A673 (cell line): Measurements from ENCODE around the gene CLCN2. TPM values are rescaled to one million over a fixed set of nuclear protein-coding genes. Genes with fewer than 3 reads are reported as not detected.

ENCODE experiments used
- Bru-seq: library from RNA; stranded (reverse); fragments of 400-500 nt; gene quantifications from one replicate; lab custom pipeline; 2021; lab: Mats Ljungman, UMichigan
- BruChase-seq, 2 experiments: library from RNA; stranded (reverse); fragments of 400-500 nt; gene quantifications; one replicate each; lab custom pipeline; 2021; lab: Mats Ljungman, UMichigan
- BruUV-seq: library from RNA; stranded (reverse); fragments of 400-500 nt; replicated peaks from 2 replicates; lab custom pipeline; 2021; lab: Mats Ljungman, UMichigan
- CTCF ChIA-PET: fragments of 300-600 bp; sonication (Branson Sonifier 250); formaldehyde crosslinking; loops from one replicate; lab custom pipeline; 2022; ENCODE audit warnings: antibody characterized with exemption; lab: Charles Lee
- POLR2A ChIA-PET: fragments of 300-600 bp; sonication (Branson Sonifier 250); formaldehyde crosslinking; loops from one replicate; lab custom pipeline; 2022; ENCODE audit warnings: antibody characterized with exemption; ENCODE audit not compliant: low non-redundant PET; lab: Charles Lee
- DNase-seq: peaks from one replicate; pipeline ENCODE4 v3.0.0-alpha.2; 2015; ENCODE audit warnings: low spot score
- H3K27ac ChIP-seq: fragments of 200-600 bp; sonication (generic); 2 replicates; pipeline ENCODE4 v1.5.1; 2016; ENCODE audit warnings: mixed run types, low read depth, mild to moderate bottlenecking, mixed read lengths, antibody characterized with exemption, low read length; ENCODE audit not compliant: poor library complexity, severe bottlenecking
- H3K27me3 ChIP-seq: fragments of 200-600 bp; sonication (generic); replicated peaks from 2 replicates; pipeline ENCODE4 v1.6.1; 2017; ENCODE audit warnings: mixed run types, low read depth, mild to moderate bottlenecking, mixed read lengths, antibody characterized with exemption, low read length; ENCODE audit not compliant: insufficient read depth, poor library complexity
- H3K36me3 ChIP-seq: fragments of 200-600 bp; sonication (generic); 2 replicates; pipeline ENCODE4 v1.6.1; 2016; ENCODE audit warnings: mixed run types, mild to moderate bottlenecking, mixed read lengths, antibody characterized with exemption, low read length; ENCODE audit not compliant: insufficient read depth, poor library complexity, severe bottlenecking
- H3K4me1 ChIP-seq: fragments of 200-600 bp; sonication (generic); 2 replicates; pipeline ENCODE4 v1.6.1; 2017; ENCODE audit warnings: mixed run types, mild to moderate bottlenecking, mixed read lengths, antibody characterized with exemption, low read length; ENCODE audit not compliant: insufficient read depth, poor library complexity, severe bottlenecking
- H3K4me3 ChIP-seq: fragments of 200-600 bp; sonication (generic); 2 replicates; pipeline ENCODE4 v1.5.1; 2016; ENCODE audit warnings: low read depth, mixed run types, mild to moderate bottlenecking, mixed read lengths, low read length; ENCODE audit not compliant: poor library complexity, severe bottlenecking
- H3K9me3 ChIP-seq: fragments of 200-600 bp; sonication (generic); 2 replicates; pipeline ENCODE4 v1.6.1; 2016; ENCODE audit warnings: mixed run types, low read depth, mild to moderate bottlenecking, mixed read lengths, antibody characterized with exemption, low read length; ENCODE audit not compliant: poor library complexity, severe bottlenecking
- CTCF ChIP-seq: fragments of 300-800, 200-600 bp; sonication (generic); conservative IDR thresholded peaks from 2 replicates; pipeline ENCODE4 v1.5.1; 2017; ENCODE audit warnings: low read depth, mild to moderate bottlenecking, antibody characterized with exemption, low read length, moderate library complexity, mixed read lengths
- EZH2 ChIP-seq: fragments of 200-600 bp; sonication (generic); IDR thresholded peaks from 2 replicates; pipeline ENCODE4 v1.6.1; 2017; ENCODE audit warnings: borderline replicate concordance, low read depth, mild to moderate bottlenecking, mixed read lengths, antibody characterized with exemption, low read length; ENCODE audit not compliant: poor library complexity, severe bottlenecking
- intact Hi-C: fragments of 100-400 bp; cut with micrococcal nuclease; formaldehyde crosslinking; loops from one replicate; pipeline ENCODE4 v1.10.0; 2022; ENCODE audit not compliant: unreplicated experiment
- long read RNA-seq: library from polyadenylated mRNA; stranded (forward); transcript quantifications from one replicate; pipeline ENCODE4 v2.0.0, GENCODE V29; 2022
- total RNA-seq: library from RNA; stranded (reverse); gene quantifications from 2 replicates; pipeline ENCODE4 v1.2.3, GENCODE V29; 2021

CLCN2 gene
- total RNA-seq (11.2 and 14.8 TPM in 2 replicates), Bru-seq, nascent RNA (percentile 51 among the genes with signal in this experiment), BruChase-seq, experiment 1, labeled RNA remaining after a 2-hour chase (percentile 57 among the genes with signal in this experiment), BruChase-seq, experiment 2, labeled RNA remaining after a 6-hour chase (percentile 58 among the genes with signal in this experiment)
- long read RNA-seq, partial matches to known transcripts: 0 of 7 reads
- long read RNA-seq, other reads (novel, unspliced or antisense): 4 of 7 reads

GRCh38 chr3:184361532-184361931, at the start of gene CLCN2, which contains the start of gene POLR2H:
CLCN2 (minus strand) TSS chr3:184361605; CDS start chr3:184361479, 126 bp downstream.
POLR2H (plus strand) TSS chr3:184361710; CDS start chr3:184363493, 1,783 bp downstream.
- peak; percentile 49 for DNase-seq
- Histone ChIP-seq H3K27me3 (no peaks in the 10 kb centered on the region), H3K4me3 (peak within 1 kb of the TSS; percentile 81), H3K9me3 (no peaks in the 10 kb centered on the region), H3K36me3 (peaks cover 11% of the 10 kb centered on the region), H3K27ac (peak within 1 kb of the TSS; percentile 89), H3K4me1 (peaks cover 11% of the 10 kb centered on the region)
- no TSS peak for BruUV-seq
- ChIA-PET POLR2A (no interaction called here), CTCF (no interaction called here)
- intact Hi-C loops: no loop called here
- no peak for TF ChIP-seq CTCF
- no peak for TF ChIP-seq EZH2

- POLR2A ChIA-PET: no interaction called here
- TF ChIP-seq CTCF: no peak
- H3K4me1 ChIP-seq: peaks cover 5% of the 10 kb centered on the region
- no TSS peak for BruUV-seq
- H3K36me3 ChIP-seq: no peaks in the 10 kb centered on the region
- no peak for DNase-seq
- no peaks in the 10 kb centered on the region for H3K9me3 ChIP-seq
- no peak overlapping the region for H3K27ac ChIP-seq
- intact Hi-C loops: no loop called here
- H3K27me3 ChIP-seq: no peaks in the 10 kb centered on the region
- CTCF ChIA-PET: no interaction called here
- no peak overlapping the region for H3K4me3 ChIP-seq
Measured at GRCh38 chr3:184409946-184410500, 48.6 kb upstream of the CLCN2 start.

- intact Hi-C loops: no loop called here
- TF ChIP-seq EZH2: no peak
- no peak for TF ChIP-seq CTCF
- H3K4me3 ChIP-seq: no peak overlapping the region
- ChIA-PET CTCF (no interaction called here), POLR2A (no interaction called here)
- no peak overlapping the region for H3K27ac ChIP-seq
- H3K27me3 ChIP-seq: no peaks in the 10 kb centered on the region
- no peaks in the 10 kb centered on the region for H3K4me1 ChIP-seq
- no peak for DNase-seq
- H3K9me3 ChIP-seq: no peaks in the 10 kb centered on the region
- H3K36me3 ChIP-seq: no peaks in the 10 kb centered on the region
- no TSS peak for BruUV-seq
Measured at GRCh38 chr3:184409331-184409926, 48.0 kb upstream of the CLCN2 start.
